Astrocyte (in vitro differentiated cells and primary cell): ENCODE data around the gene NPLOC4. TPM values are rescaled to one million over a fixed set of nuclear protein-coding genes. Genes with fewer than 3 reads are reported as not detected.

Experiments used
- DNase-seq: peaks from one replicate; pipeline ENCODE4 v3.0.0-alpha.2; 2010; ENCODE audit warnings: low read depth
- FAIRE-seq: peaks from 2 replicates; lab custom pipeline; 2011; peaks lifted over from hg19 to GRCh38; lab: Jason Lieb, UNC
- H2AFZ ChIP-seq: 2 replicates; pipeline ENCODE4 v1.6.0; 2012; ENCODE audit warnings: low read depth, low read length, inconsistent platforms
- H3K27ac ChIP-seq: 2 replicates; pipeline ENCODE4 v1.5.1; 2011; ENCODE audit warnings: low read depth, low read length, inconsistent platforms
- H3K27me3 ChIP-seq: 2 replicates; pipeline ENCODE4 v1.6.0; 2011; ENCODE audit warnings: low read length, inconsistent platforms; ENCODE audit not compliant: insufficient read depth
- H3K36me3 ChIP-seq: 2 replicates; pipeline ENCODE4 v1.5.1; 2011; ENCODE audit warnings: low read length, inconsistent platforms; ENCODE audit not compliant: insufficient read depth
- H3K4me1 ChIP-seq: 2 replicates; pipeline ENCODE4 v1.5.1; 2011; ENCODE audit warnings: low read length, inconsistent platforms; ENCODE audit not compliant: insufficient read depth
- H3K4me2 ChIP-seq: 2 replicates; pipeline ENCODE4 v1.6.0; 2012; ENCODE audit warnings: low read length, inconsistent platforms
- H3K4me3 ChIP-seq: 2 replicates; pipeline ENCODE4 v1.5.1; 2011; ENCODE audit warnings: low read depth, mild to moderate bottlenecking, low read length, inconsistent platforms; ENCODE audit not compliant: insufficient read depth
- H3K79me2 ChIP-seq: 2 replicates; pipeline ENCODE4 v1.6.0; 2012; ENCODE audit warnings: mild to moderate bottlenecking, low read length, inconsistent platforms; ENCODE audit not compliant: insufficient read depth
- H3K9ac ChIP-seq: 2 replicates; pipeline ENCODE4 v1.6.0; 2012; ENCODE audit warnings: mild to moderate bottlenecking, low read length, inconsistent platforms
- H3K9me3 ChIP-seq: 2 replicates; pipeline ENCODE4 v1.5.1; 2012; ENCODE audit warnings: low read depth, mild to moderate bottlenecking, low read length, inconsistent platforms; ENCODE audit not compliant: insufficient read depth
- H4K20me1 ChIP-seq: 2 replicates; pipeline ENCODE4 v1.6.0; 2012; ENCODE audit warnings: low read length, inconsistent platforms; ENCODE audit not compliant: insufficient read depth
- H3K27ac Mint-ChIP-seq: one replicate; pipeline ENCODE4 v1.8.0; 2021; ENCODE audit warnings: mild to moderate bottlenecking, mixed read lengths; ENCODE audit not compliant: unreplicated experiment
- H3K27me3 Mint-ChIP-seq: one replicate; pipeline ENCODE4 v1.8.0; 2021; ENCODE audit warnings: low read depth, mixed read lengths; ENCODE audit not compliant: unreplicated experiment
- H3K36me3 Mint-ChIP-seq: one replicate; pipeline ENCODE4 v1.8.0; 2021; ENCODE audit warnings: low read depth, mixed read lengths; ENCODE audit not compliant: unreplicated experiment
- H3K4me1 Mint-ChIP-seq: one replicate; pipeline ENCODE4 v1.8.0; 2021; ENCODE audit warnings: low read depth, mixed read lengths; ENCODE audit not compliant: unreplicated experiment
- H3K4me3 Mint-ChIP-seq: one replicate; pipeline ENCODE4 v1.8.0; 2021; ENCODE audit warnings: mild to moderate bottlenecking, moderate library complexity, mixed read lengths; ENCODE audit not compliant: unreplicated experiment
- H3K9me3 Mint-ChIP-seq: one replicate; pipeline ENCODE4 v1.8.0; 2021; ENCODE audit warnings: mild to moderate bottlenecking, mixed read lengths; ENCODE audit not compliant: unreplicated experiment
- CTCF ChIP-seq: IDR thresholded peaks from 2 replicates; pipeline ENCODE4 v1.5.1; 2011; ENCODE audit warnings: low read depth, mild to moderate bottlenecking, inconsistent platforms, low read length, moderate library complexity; ENCODE audit not compliant: insufficient read depth
- EZH2 ChIP-seq: IDR thresholded peaks from 2 replicates; pipeline ENCODE4 v1.6.1; 2012; ENCODE audit warnings: mild to moderate bottlenecking, low read length, inconsistent platforms; ENCODE audit not compliant: insufficient read depth
- total RNA-seq: library from RNA; stranded (reverse); gene quantifications from 2 replicates; pipeline ENCODE4 v1.2.1, GENCODE V29; 2021

NPLOC4 gene
- total RNA-seq, 1 donor from 2014 or later: 125 TPM

DNA sequence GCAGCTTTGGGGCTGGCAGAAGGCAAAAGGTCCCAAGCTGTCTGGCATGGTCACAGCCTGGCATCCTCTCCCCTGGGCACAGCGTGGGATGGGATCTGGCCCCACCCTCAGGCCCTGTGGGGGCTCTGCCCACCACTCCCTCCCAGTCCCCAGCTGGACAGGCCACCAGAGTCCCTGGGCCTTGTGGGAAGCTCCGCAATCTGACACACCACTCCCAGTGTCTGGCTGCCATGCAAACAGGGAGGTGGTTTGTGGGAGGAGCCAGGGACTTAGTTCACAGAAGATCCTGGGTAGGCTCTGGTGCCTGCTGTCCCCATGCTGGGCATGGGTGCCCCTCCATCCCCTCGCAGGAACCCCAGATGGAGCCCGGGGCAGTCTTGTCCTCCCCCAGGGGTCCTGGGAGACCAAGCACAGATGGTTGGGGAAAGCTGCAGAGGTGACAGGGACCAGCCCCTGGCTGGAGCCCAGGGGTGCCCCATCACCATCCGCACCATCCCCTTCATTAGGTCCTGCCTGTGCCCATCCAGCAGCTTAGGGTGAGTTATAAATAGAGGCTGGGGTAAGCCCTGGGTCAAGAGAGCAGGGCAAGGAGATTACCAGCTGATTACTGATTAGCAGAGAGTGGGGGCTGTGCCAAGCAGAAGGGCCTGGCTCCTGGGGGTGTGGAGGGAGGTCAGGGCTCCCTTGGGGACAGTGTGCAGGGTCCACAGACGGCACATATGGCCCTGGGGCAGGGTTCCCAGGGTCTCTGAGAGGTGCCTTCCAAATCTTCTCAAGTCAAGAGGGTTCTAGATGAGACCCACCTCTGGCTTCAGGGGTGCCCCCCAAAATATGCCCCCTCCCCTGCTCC, 102.5 kb downstream of the NPLOC4 start:
- no peaks in the 10 kb centered on the region for H3K79me2 ChIP-seq
- H2AFZ ChIP-seq: no peak overlapping the region
- H3K9me3 Mint-ChIP-seq: no peaks in the 10 kb centered on the region
- no peak overlapping the region for H3K27ac ChIP-seq
- FAIRE-seq: no peak
- H3K9ac ChIP-seq: no peak overlapping the region
- DNase-seq: no peak
- peaks cover 4% of the 10 kb centered on the region for H3K4me1 ChIP-seq
- H3K27me3 ChIP-seq: peaks cover 9% of the 10 kb centered on the region
- peaks cover 3% of the 10 kb centered on the region for H3K36me3 Mint-ChIP-seq
- no peak overlapping the region for H3K4me3 Mint-ChIP-seq
- no peaks in the 10 kb centered on the region for H3K36me3 ChIP-seq
- no peaks in the 10 kb centered on the region for H3K9me3 ChIP-seq
- H3K4me2 ChIP-seq: no peak overlapping the region
- H3K27me3 Mint-ChIP-seq: no peaks in the 10 kb centered on the region
- no peak overlapping the region for H3K4me3 ChIP-seq
- H3K27ac Mint-ChIP-seq: no peak overlapping the region
- H4K20me1 ChIP-seq: peaks cover 11% of the 10 kb centered on the region
- H3K4me1 Mint-ChIP-seq: no peaks in the 10 kb centered on the region
- TF ChIP-seq CTCF (no peak), EZH2 (no peak)

DNA sequence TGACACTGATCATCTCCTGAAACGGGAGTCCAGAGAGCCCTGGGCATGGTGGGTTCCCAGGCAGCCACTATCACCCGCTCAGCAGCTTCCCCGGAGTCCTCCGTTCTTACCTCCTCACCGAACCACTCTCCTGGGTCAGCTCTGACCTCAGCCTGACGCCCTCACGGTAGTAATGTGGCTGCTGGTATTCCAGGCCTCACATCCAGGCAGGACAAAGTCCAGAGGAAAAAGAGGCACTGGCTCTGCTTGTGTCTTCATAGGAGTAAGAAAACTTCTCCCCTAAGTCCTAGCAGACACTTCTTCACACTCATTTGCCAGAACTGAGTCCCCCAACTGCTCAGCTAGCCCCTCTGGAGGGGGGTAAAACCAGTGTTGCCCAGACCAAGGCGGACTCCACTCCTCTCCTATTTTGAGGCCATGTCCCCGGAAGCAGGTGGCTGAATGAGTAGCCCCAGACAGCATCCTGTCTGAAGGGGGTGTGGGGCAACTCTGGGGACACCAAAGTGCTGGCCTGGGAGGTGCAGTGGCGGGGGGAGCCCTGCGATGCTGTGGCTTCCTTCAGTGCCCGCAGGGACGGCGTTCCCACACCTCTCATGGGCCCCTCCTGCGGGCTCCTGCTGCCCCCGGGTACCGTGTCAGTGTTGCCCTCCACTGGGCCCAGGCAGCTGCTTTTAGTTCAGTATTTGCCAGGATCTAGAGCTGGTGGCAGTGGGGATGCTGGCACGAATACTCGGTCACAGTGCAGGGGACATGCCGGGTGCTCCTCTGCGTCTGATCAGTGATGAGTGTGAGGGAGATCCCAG, 103.4 kb downstream of the NPLOC4 start:
- Mint-ChIP-seq H3K4me3 (no peak overlapping the region), H3K27ac (no peak overlapping the region), H3K9me3 (no peaks in the 10 kb centered on the region), H3K4me1 (no peaks in the 10 kb centered on the region), H3K36me3 (peaks cover 3% of the 10 kb centered on the region), H3K27me3 (no peaks in the 10 kb centered on the region)
- no peak overlapping the region for H3K4me2 ChIP-seq
- TF ChIP-seq EZH2 (no peak), CTCF (no peak)
- H4K20me1 ChIP-seq: peaks cover 3% of the 10 kb centered on the region
- no peaks in the 10 kb centered on the region for H3K79me2 ChIP-seq
- no peak overlapping the region for H3K27ac ChIP-seq
- H2AFZ ChIP-seq: no peak overlapping the region
- H3K4me1 ChIP-seq: peaks cover 4% of the 10 kb centered on the region
- no peaks in the 10 kb centered on the region for H3K9me3 ChIP-seq
- peaks cover 9% of the 10 kb centered on the region for H3K27me3 ChIP-seq
- no peak overlapping the region for H3K9ac ChIP-seq
- FAIRE-seq: no peak
- no peak for DNase-seq
- no peaks in the 10 kb centered on the region for H3K36me3 ChIP-seq
- no peak overlapping the region for H3K4me3 ChIP-seq
